ENCODE measurements around the gene NHERF1.

Gene NHERF1

GRCh38 chr17:74733365-74734122, 14.9 kb upstream of the NHERF1 start:
- no peak for DNase-seq

- DNase-seq = no peak
Measured at GRCh38 chr17:74734256-74734655, 14.2 kb upstream of the NHERF1 start.

- no peak for DNase-seq
Measured at GRCh38 chr17:74736513-74737298, 11.7 kb upstream of the NHERF1 start, which contains the start of gene RAB37. Gene RAB37, plus strand, starts transcription at chr17:74737256. Its CDS starts 17 bp downstream, at chr17:74737273.

GRCh38 chr17:74737299-74738050, 11.0 kb upstream of the NHERF1 start:
- DNase-seq = no peak

- DNase-seq = no peak
Measured at GRCh38 chr17:74738051-74738996, 10.1 kb upstream of the NHERF1 start.

- DNase-seq = no peak
Measured at GRCh38 chr17:74739227-74739831, 9.1 kb upstream of the NHERF1 start.

GRCh38 chr17:74740173-74740572, 8.3 kb upstream of the NHERF1 start:
- no peak for DNase-seq

- DNase-seq = no peak
Measured at GRCh38 chr17:74740641-74741387, 7.6 kb upstream of the NHERF1 start.

GRCh38 chr17:74742153-74742515, 6.3 kb upstream of the NHERF1 start:
- no peak for DNase-seq

GRCh38 chr17:74742978-74743545, 5.4 kb upstream of the NHERF1 start:
- DNase-seq = no peak

GRCh38 chr17:74743755-74744154, 4.7 kb upstream of the NHERF1 start:
- no peak for DNase-seq

- no peak for DNase-seq
Measured at GRCh38 chr17:74744349-74744713, 4.1 kb upstream of the NHERF1 start.

GRCh38 chr17:74744714-74745547, 3.5 kb upstream of the NHERF1 start:
- peak in 1 of 2 experiments; percentile 34 for DNase-seq

GRCh38 chr17:74745548-74746177, 2.8 kb upstream of the NHERF1 start:
- DNase-seq = no peak

GRCh38 chr17:74746376-74746775, 2.1 kb upstream of the NHERF1 start:
- no peak for DNase-seq

GRCh38 chr17:74746922-74747321, 1.5 kb upstream of the NHERF1 start:
- no peak for DNase-seq

- no peak for DNase-seq
Measured at GRCh38 chr17:74748279-74748528, 224 bp upstream of the NHERF1 start.

GRCh38 chr17:74749279-74750038, 1.0 kb downstream of the NHERF1 start:
- no peak for DNase-seq

- DNase-seq = no peak
Measured at GRCh38 chr17:74750039-74750326, 1.6 kb downstream of the NHERF1 start.
